ENCODE measurements around the gene FEM1C.

DNA sequence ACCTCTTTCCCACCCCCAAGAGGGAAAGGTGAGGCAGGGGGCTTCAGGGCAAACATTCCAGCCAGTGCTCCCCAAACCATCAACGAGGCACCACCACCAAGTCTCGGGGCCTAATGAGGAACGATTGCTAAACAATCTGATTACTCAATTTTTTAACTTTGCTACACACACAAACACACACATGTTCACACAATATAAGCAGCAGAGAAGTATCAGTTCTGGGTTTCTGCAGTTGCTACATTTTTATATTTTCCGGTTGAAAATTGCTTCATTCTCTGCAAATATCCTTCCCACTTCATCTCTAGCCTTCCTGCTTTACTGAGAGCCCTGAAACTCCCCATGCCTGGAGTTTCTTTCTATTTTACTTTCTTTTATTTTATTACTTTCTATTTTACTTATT is 60.2 kb downstream of the FEM1C start:
- TF ChIP-seq, protein P1, sequence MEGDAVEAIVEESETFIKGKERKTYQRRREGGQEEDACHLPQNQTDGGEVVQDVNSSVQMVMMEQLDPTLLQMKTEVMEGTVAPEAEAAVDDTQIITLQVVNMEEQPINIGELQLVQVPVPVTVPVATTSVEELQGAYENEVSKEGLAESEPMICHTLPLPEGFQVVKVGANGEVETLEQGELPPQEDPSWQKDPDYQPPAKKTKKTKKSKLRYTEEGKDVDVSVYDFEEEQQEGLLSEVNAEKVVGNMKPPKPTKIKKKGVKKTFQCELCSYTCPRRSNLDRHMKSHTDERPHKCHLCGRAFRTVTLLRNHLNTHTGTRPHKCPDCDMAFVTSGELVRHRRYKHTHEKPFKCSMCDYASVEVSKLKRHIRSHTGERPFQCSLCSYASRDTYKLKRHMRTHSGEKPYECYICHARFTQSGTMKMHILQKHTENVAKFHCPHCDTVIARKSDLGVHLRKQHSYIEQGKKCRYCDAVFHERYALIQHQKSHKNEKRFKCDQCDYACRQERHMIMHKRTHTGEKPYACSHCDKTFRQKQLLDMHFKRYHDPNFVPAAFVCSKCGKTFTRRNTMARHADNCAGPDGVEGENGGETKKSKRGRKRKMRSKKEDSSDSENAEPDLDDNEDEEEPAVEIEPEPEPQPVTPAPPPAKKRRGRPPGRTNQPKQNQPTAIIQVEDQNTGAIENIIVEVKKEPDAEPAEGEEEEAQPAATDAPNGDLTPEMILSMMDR (optimal IDR thresholded peaks at IDR 0.05 in 1 of 3, IDR thresholded peaks at IDR 0.05 in 1 of 3, conservative IDR thresholded peaks at IDR 0.05 in 1 of 3; ENCODE audit: extremely low read depth in 1 of 3, insufficient read depth in 2 of 3, low read length in 3 of 3): no peak
- no peak for TF ChIP-seq EZH2 (IDR thresholded peaks at IDR 0.05; ENCODE audit: low read length)
